T47D (cell line): ENCODE data around the gene ZBTB5.
A peak's percentile ranks its signal among the peaks of the same experiment; 100 is the strongest.
"Not testable (repeated sequence)": the region's sequence is repeated elsewhere in the genome, so short reads cannot be mapped to it uniquely, and the experiment has no call there.

Experiments used
- DNase-seq, 2 experiments: peaks; one replicate each; pipeline versions ENCODE4 v3.0.0 to v3.0.0-alpha.2; 2011 to 2012; ENCODE audit warnings: low read depth in 1 of 2, low spot score in 1 of 2
- JUND ChIP-seq: IDR thresholded peaks from 2 replicates; pipeline ENCODE4 v1.6.1; 2012; ENCODE audit warnings: low read depth
- in situ Hi-C: cut with HindIII; loops from 2 replicates; pipeline ENCODE4 v1.10.0; 2016; ENCODE audit warnings: low sequenced_read_pairs, low pct_unique_long_range_greater_than_20kb

Gene ZBTB5

DNA sequence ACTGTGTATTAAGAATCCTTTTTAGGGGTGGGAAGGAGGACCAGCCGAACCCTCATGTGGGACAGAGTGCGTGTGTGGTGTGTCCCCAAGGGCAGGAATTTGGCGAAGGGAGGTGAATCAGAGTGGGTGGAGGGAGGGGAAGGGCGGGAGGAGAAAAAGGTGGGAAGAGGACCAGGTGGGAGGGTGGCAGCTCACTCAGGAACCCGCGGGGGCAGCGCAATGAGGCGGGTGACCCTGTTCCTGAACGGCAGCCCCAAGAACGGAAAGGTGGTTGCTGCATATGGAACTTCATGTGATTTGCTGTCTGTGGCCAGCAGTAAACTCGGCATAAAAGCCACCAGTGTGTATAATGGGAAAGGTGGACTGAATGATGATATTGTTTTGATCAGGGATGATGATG is 11.7 kb upstream of the ZBTB5 start:
- TF ChIP-seq JUND, result no peak
- no peak for DNase-seq
- in situ Hi-C loops, result no loop called here

DNA sequence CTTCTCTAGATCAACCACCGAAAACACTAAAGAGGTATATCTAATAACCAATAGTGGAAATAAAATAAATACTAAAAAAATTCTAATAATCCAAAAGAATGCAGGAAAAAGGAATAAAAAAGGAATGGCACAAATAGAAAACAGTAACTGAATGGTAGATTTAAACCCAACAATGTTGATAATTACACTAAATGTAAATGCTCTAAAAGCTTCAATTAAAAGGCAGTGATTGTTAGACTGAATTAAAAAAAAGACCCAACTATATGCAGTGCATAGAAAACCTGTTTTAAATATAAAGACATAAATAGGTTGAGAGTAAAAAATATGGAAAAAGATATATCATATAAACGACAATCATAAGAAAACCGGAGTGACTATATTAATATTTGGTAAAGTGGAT is 9.2 kb upstream of the ZBTB5 start:
- TF ChIP-seq JUND, result no peak
- no peak for DNase-seq
- in situ Hi-C loops, result no loop called here

DNA sequence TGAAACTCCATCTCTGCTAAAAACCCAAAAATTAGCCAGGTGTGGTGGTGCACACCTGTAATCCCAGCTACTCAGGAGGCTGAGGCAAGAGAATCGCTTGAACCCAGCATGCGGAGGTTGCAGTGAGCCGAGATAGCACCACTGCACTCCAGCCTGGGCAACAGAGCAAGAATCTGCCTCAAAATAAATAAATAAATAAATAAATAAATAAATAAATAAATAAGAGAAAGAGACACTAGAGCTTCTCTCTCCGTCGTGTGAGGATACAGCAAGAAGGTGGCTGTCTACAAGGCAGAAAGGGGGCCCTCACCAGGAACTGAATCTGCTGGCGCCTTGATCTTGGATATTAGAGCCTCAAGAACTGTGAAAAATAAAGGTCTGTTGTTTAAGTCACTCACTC is 8.7 kb upstream of the ZBTB5 start:
- in situ Hi-C loops, DNase-seq: not testable (repeated sequence)

DNA sequence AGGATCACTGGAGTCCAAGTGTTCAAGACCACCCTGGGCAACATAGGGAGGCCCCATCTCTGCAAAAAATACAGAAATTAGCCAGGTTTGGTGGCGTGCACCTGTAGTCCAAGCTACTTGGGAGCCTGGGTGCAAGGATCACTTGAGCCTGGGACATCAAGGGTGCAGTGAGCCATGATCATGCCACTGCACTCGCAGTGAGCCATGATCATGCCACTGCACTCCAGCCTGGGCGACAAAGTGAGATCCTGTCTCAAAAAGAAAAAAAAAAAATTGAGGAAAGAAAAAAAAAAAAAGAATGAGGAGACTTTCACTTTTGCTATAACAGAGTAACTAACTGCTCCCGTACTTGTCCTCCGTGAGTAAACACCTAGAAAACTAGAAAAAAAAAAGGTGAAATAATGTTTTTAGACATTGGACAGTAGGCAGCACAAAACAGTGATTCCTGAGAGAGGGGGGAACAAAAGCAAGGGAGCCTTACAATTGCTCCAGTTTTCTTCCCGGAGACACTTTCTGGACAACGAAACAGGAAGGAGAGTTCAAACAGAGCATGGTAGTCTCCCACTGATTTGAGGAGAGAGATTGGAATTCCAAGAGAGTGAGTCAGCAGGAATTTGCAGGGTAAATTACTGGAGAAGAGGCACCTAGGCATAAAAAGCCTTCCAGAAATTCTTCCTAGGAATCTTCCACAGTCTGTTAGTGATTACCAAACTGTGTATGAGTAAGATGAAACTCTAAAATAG is 6.9 kb upstream of the ZBTB5 start:
- TF ChIP-seq JUND, result peak; percentile 83; the same call in 1 of the 2 replicates
- in situ Hi-C loops, result no loop called here
- peak in 1 of 2 experiments; percentile 74 for DNase-seq

DNA sequence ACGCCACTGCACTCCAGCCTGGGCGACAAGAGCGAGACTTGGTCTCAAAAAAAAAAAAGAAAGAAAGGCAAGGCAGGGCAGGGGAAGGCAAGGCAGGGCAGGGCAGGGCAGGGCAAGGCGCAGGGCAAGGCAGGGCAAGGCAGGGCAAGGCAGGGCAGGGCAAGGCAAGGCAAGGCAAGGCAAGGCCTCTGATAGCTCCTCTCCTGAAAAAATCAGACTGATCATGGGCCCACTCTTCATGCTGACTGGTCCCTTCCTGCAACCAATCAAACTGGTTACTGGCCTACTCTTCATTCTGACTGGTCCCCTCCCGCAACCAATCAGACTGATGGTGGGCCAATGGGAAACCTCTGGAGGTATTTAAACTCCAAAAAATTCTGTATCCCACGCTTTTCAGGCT is 3.4 kb upstream of the ZBTB5 start:
- in situ Hi-C loops, result no loop called here
- DNase-seq, result peak in 1 of 2 experiments; percentile 56
- no peak for TF ChIP-seq JUND

DNA sequence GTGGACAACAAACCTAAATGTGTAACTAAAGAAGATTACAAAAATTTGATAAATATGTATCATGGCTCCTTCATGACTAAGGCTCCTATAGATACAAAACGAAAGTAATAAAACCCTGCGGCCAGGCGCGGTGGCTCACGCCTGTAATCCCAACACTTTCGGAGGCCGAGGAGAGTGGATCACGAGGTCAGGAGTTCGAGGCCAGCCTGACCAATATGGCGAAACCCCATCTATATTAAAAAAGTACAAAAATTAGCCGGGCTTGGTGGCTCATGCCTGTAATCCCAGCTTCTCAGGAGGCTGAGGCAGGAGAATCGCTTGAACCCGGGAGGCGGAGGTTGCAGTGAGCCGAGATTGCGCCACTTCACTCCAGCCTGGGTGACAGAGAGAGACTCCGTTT is 2.3 kb upstream of the ZBTB5 start:
- in situ Hi-C loops, result not testable (repeated sequence)

DNA sequence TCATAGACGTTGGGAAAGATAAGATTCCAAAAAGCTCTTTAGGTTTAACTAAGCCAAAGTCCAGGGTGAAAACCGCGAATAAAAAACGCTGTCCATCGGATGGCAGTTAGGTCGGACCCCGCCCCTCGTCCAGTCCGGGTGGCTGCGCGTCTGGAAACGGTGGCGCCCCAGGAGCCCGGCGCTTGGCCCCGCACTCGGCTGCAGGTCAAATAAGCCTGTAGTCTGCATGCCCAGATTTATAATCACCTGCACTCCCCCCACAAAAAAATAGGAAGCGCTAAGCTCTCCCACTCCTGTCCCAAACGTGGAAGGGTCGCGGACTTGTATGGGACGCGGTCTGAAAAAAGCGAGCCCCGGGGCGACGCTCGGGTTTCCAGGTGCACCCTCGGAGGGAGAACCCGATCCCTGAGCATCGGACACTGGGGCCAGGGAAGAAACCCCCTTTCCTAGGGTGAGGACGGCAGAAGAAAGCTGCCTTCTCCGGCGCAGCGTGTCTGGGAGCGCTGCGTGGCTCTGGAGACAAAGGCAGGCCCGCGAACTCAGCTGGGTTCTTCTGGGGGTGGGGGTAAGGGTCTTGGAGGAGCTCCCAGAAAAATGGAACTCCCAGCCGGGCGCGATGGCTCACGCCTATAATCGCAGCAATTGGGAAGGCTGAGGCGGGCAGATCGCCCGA is 923 bp upstream of the ZBTB5 start:
- in situ Hi-C loops, result no loop called here
- peak; percentile 15 to 88 for DNase-seq
- no peak for TF ChIP-seq JUND

More for the DNA sequence above, 2.3 kb upstream of the ZBTB5 start:
- DNase-seq, result peak in 1 of 2 experiments; percentile 31

DNA sequence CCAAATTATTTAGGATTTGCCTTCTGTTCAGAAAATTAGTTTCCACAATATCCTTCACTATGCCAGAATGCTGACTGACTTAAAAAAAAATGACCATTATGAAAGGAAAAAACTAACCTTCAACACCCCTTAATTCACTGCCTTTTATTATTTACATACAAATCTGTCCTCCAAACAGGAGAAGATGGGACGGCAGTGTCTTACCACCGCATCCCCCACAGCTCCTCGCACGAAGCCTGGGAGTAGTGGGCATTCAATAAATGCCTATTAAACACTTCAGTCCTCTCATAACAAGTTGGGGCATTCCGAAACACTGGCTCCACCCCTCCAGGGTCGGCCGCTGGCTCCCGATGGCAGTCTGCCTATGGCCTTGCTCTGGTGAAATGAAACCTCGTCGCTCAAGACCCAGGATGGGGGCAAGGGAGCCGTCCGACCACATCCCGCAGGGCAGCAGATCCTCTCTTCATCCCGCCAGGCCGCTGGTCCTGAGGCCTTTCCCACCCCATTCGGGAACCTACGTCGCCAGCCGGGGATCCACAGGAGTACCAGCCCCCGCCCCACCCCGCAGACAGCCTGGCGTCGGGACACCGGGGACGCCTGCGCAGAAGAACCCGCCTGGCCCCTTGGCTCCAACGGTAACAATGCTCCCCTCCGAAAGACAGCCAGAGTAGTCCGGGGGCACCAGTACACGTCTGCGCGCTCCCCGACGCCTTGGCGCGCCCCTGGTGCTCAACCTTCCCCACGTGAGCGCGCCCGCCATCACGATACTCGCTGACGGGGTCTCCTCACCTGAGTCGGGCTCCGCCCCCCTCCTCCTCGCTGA is 613 bp downstream of the ZBTB5 start:
- peak; percentile 21 to 58 for DNase-seq
- in situ Hi-C loops, result no loop called here
- no peak for TF ChIP-seq JUND

DNA sequence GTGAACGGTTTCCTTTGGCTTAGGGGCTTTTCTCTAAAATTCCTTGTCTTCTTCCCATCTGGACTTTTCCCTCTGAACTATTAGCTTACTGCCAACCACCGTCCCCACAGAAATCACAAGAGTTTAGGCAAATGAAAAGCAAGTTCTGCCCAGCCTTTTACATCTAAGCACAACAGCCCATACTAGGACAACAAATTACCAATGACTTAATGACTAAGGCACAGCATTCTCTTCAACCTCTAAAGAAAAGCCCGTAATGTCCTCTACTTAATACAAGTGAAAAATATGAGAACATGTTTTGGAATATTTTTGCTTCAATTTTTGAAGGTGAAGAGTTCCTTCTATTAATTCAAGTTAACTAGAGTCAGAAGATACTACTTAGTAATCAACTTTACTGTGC is 1.2 kb downstream of the ZBTB5 start:
- no peak for TF ChIP-seq JUND
- in situ Hi-C loops, result no loop called here

DNA sequence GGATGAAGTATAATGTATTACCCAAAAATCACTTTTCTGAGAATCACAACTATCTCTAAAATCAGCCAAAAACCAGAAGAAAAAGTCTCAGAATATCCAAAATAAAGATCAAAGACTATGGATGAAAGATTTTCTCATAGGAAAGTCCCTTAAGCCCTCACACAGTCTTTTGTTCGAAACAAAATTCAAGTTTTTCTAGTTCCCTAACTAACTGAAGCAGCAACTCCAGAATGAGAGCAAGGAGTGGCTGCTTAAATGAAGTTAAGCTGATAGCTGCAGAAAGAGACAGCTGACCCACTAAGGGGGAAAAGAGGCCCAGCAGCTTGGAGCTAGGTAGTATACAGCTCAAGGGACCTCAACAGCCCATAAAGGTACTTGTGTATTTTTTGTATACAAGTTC is 8.4 kb downstream of the ZBTB5 start:
- TF ChIP-seq JUND, result no peak
- DNase-seq, result no peak
- in situ Hi-C loops, result no loop called here

More for the DNA sequence above, 1.2 kb downstream of the ZBTB5 start:
- no peak for DNase-seq

DNA sequence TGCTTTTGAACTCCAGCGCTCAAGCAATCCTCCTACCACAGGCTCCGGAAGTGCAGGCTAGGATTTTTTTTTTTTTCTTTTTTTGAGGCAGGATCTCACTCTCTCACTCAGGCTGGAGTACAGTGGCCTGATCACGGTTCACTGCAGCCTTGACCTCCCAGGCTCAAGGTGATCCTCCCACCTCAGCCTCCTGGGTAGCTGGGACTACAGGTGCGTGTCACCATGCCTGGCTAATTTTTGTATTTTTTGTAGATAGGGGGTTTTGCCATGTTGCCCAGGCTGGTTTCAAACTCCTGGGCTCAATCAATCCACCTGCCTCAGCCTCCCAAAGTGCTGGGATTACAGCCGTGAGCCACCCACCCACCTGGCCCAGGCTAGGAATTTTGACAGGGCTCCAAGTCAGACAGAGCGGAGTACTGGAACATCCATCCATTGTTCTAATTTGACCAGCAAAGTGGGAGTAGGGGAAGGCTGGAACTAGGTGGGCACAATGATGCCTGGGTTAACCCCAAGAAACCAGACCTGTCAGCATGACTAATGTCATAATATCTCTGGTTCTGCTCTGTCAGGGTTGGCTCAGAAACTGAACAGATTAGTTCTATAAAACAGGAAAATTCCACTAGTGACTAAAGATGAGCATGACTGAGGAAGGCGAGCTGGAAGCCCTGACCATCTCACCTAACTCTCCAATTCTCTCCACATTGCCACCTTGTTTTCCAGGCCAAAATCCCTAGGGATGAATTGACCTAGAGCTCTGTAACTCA is 9.2 kb downstream of the ZBTB5 start:
- in situ Hi-C loops, result no loop called here
- DNase-seq, result no peak
- no peak for TF ChIP-seq JUND

DNA sequence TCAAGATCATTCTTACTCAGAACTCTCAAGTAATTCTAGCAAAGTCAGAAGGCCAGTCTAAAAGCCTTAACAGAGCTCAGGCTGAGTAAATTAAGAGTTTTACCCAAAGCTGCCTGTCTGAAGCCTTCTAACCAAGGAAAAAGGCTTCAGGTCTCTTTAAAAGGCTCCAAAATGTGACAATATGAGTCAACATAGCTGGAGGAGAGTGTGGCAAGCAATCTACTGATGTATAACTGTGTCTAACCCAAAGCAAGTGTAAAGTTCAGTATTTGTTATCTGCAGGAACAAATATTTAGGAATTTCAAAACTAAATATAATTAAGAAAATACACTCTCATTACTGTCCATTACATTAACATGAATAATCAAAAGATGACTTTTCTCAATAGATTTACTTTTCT is 11.0 kb downstream of the ZBTB5 start:
- in situ Hi-C loops, result no loop called here
- no peak for DNase-seq
- no peak for TF ChIP-seq JUND
